Ovary (tissue), 9 donors: ENCODE data around the gene POU6F2. TPM values are rescaled to one million over a fixed set of nuclear protein-coding genes. Genes with fewer than 3 reads are reported as not detected.

Experiments used
- DNase-seq, 5 donors: peaks; one replicate each; pipeline ENCODE4 v3.0.0-alpha.2; 2019 to 2020
- H3K27ac ChIP-seq, 2 donors: fragments of 200-600 bp; one replicate each; pipeline versions ENCODE4 v1.5.1 to v1.8.0; 2019 to 2022
- H3K27me3 ChIP-seq: fragments of 200-600 bp; one replicate; pipeline ENCODE4 v1.8.0; 2022
- H3K36me3 ChIP-seq: fragments of 200-600 bp; sonication (generic); one replicate; pipeline ENCODE4 v1.5.1; 2019
- H3K4me1 ChIP-seq: one replicate; pipeline ENCODE4 v1.8.1; 2013; ENCODE audit warnings: mild to moderate bottlenecking, moderate library complexity; ENCODE audit not compliant: insufficient read depth
- H3K4me3 ChIP-seq: fragments of 200-600 bp; sonication (generic); one replicate; pipeline ENCODE4 v1.5.1; 2017
- H3K9me3 ChIP-seq, 2 donors: fragments of 200-600 bp in 1 of 2; sonication (generic) in 1 of 2; one replicate each; pipeline versions ENCODE4 v1.5.1 to v1.8.1; 2013 to 2019; ENCODE audit warnings: mild to moderate bottlenecking in 1 of 2, moderate library complexity in 1 of 2
- CTCF ChIP-seq, 3 donors: fragments of 450-650 bp in 2 of 3; fragments of 200-600 bp in 1 of 3; IDR thresholded peaks; one replicate each; pipeline versions ENCODE4 v1.5.1 to v1.8.0; 2016 to 2022; ENCODE audit warnings: antibody characterized with exemption in 3 of 3, mild to moderate bottlenecking in 1 of 3
- EP300 ChIP-seq: sonication (generic); formaldehyde crosslinking; IDR thresholded peaks from one replicate; pipeline ENCODE4 v1.6.1; 2017; ENCODE audit warnings: antibody characterized with exemption
- POLR2A ChIP-seq: fragments of 450-650 bp; IDR thresholded peaks from one replicate; pipeline ENCODE4 v1.6.1; 2017; ENCODE audit warnings: antibody characterized with exemption, mild to moderate bottlenecking, moderate library complexity
- WGBS, 3 donors: extraction: QIAGEN DNeasy Blood & Tissue Kit in 1 of 3; methylation state at CpG; one replicate each; pipeline versions ENCODE4 v1.1.5 to v1.1.7; 2013 to 2017; 5-methylcytosine and 5-hydroxymethylcytosine counted together
- intact Hi-C, 4 donors: fragments of 100-400 bp; cut with DNase I; formaldehyde crosslinking; loops; one replicate each; pipeline versions ENCODE4 v1.11.0 to v1.15.1; 2022 to 2023
- polyA plus RNA-seq, 2 donors: library from polyadenylated mRNA; stranded (reverse); fragments of 200-250 nt in 1 of 2; fragments of 350-450 nt in 1 of 2; fragmentation: Illumina TruSeq in 1 of 2; extraction: RNeasy Lipid Tissue Mini Kit (QIAGEN cat#74804) in 1 of 2; gene quantifications; one replicate each; pipeline ENCODE4 v1.2.3, GENCODE V29; 2013 to 2014
- total RNA-seq, 7 donors: library from RNA; depleted of rRNA in 2 of 7; stranded (reverse); fragments of >200 nt in 2 of 7; fragmentation: NEBNext Ultra II Directional in 3 of 7; extraction: Animal tissue kit (Norgen Biotek cat#: 25700) in 3 of 7; gene quantifications; one replicate each; pipeline versions ENCODE4 v1.1.0 to v1.2.4, GENCODE V29; 2016 to 2023
- donor health status: DM: no; HTN: no; CAD: no; lungs with moderate emphysema.
- donor health status: DM: no; HTN: no; CAD: no.
- donor health status: Bipolar disorder and iron deficiency.
- donor health status: DM: yes; HTN: yes; CAD: no.
- donor health status: DM: no; HTN: no; CAD: no.
- donor health status: DM: yes; HTN: yes; CAD: no.

POU6F2 gene
- total and polyA plus RNA-seq, 9 donors: 0.17 to 2.0 (median 0.61) TPM

- DNase-seq: no peak
- H3K9me3 ChIP-seq: no peaks in the 10 kb centered on the region
- no peaks in the 10 kb centered on the region for H3K4me1 ChIP-seq
- no peak overlapping the region for H3K4me3 ChIP-seq
- intact Hi-C loops: no loop called here
- TF ChIP-seq POLR2A (no peak), CTCF (IDR thresholded peaks at IDR 0.05) (no peak), EP300 (no peak)
- WGBS, 3 donors: 85 to 93% (median 88%) methylated on average over 1 of the region's 1 CpG
- H3K36me3 ChIP-seq: no peaks in the 10 kb centered on the region
- H3K27ac ChIP-seq: no peak overlapping the region
- no peaks in the 10 kb centered on the region for H3K27me3 ChIP-seq
Measured at GRCh38 chr7:39056153-39056552, 78.4 kb downstream of the POU6F2 start.

GRCh38 chr7:39062811-39063210 is 85.1 kb downstream of the POU6F2 start:
- intact Hi-C loops: no loop called here
- H3K4me3 ChIP-seq: no peak overlapping the region
- H3K9me3 ChIP-seq: no peaks in the 10 kb centered on the region
- TF ChIP-seq CTCF (IDR thresholded peaks at IDR 0.05) (no peak), POLR2A (no peak), EP300 (no peak)
- no peaks in the 10 kb centered on the region for H3K36me3 ChIP-seq
- H3K27ac ChIP-seq: no peak overlapping the region
- H3K27me3 ChIP-seq: no peaks in the 10 kb centered on the region
- 80 to 83% (median 83%) methylated on average over 4 of the region's 4 CpGs for WGBS, 3 donors
- DNase-seq: no peak
- no peaks in the 10 kb centered on the region for H3K4me1 ChIP-seq

GRCh38 chr7:39069031-39069430 is 91.3 kb downstream of the POU6F2 start:
- no peak overlapping the region for H3K4me3 ChIP-seq
- no peaks in the 10 kb centered on the region for H3K27me3 ChIP-seq
- 90 to 95% (median 92%) methylated on average over 5 of the region's 5 CpGs for WGBS, 3 donors
- TF ChIP-seq POLR2A (no peak), CTCF (IDR thresholded peaks at IDR 0.05) (no peak), EP300 (no peak)
- no peak overlapping the region for H3K27ac ChIP-seq
- no peaks in the 10 kb centered on the region for H3K36me3 ChIP-seq
- DNase-seq: no peak
- no peaks in the 10 kb centered on the region for H3K9me3 ChIP-seq
- intact Hi-C loops: no loop called here
- no peaks in the 10 kb centered on the region for H3K4me1 ChIP-seq

GRCh38 chr7:39069896-39070881 is 92.5 kb downstream of the POU6F2 start:
- DNase-seq: no peak
- no peaks in the 10 kb centered on the region for H3K9me3 ChIP-seq
- no peaks in the 10 kb centered on the region for H3K36me3 ChIP-seq
- H3K27me3 ChIP-seq: no peaks in the 10 kb centered on the region
- TF ChIP-seq CTCF (IDR thresholded peaks at IDR 0.05) (no peak), EP300 (no peak), POLR2A (no peak)
- H3K27ac ChIP-seq: no peak overlapping the region
- no peaks in the 10 kb centered on the region for H3K4me1 ChIP-seq
- H3K4me3 ChIP-seq: no peak overlapping the region
- WGBS, 3 donors: 74 to 78% (median 78%) methylated on average over 11 of the region's 11 CpGs
- intact Hi-C loops: no loop called here
